HG02938 (cell line): ENCODE results near the gene JAM2.
"Not testable (repeated sequence)": the region's sequence is repeated elsewhere in the genome, so short reads cannot be mapped to it uniquely, and the experiment has no call there.

Source experiments
- ATAC-seq: cut with Tn5 transposase; IDR thresholded peaks from one replicate; pipeline ENCODE4 v1.9.1; 2021; ENCODE audit warnings: mild to moderate bottlenecking, moderate library complexity; ENCODE audit not compliant: unreplicated experiment

JAM2 gene

GRCh38 chr21:25643486-25643885 is 4.4 kb downstream of the JAM2 start:
- ATAC-seq: no peak

GRCh38 chr21:25646474-25646873 is 7.4 kb downstream of the JAM2 start:
- ATAC-seq: no peak

GRCh38 chr21:25647647-25648046 is 8.6 kb downstream of the JAM2 start:
- no peak for ATAC-seq

GRCh38 chr21:25649146-25649545 is 10.1 kb downstream of the JAM2 start:
- no peak for ATAC-seq

- ATAC-seq: no peak
These were observed 17.4 kb downstream of the JAM2 start for GRCh38 chr21:25656412-25656811.

- ATAC-seq: no peak
These were observed 18.1 kb downstream of the JAM2 start for GRCh38 chr21:25657140-25657539.

- ATAC-seq: no peak
These were observed 19.5 kb downstream of the JAM2 start for GRCh38 chr21:25658427-25659035.

GRCh38 chr21:25660233-25660632 is 21.2 kb downstream of the JAM2 start:
- ATAC-seq: no peak

GRCh38 chr21:25664491-25664931 is 25.5 kb downstream of the JAM2 start:
- ATAC-seq: no peak

- ATAC-seq: no peak
These were observed 31.7 kb downstream of the JAM2 start for GRCh38 chr21:25670726-25671125.

GRCh38 chr21:25676451-25676850 is 37.4 kb downstream of the JAM2 start:
- no peak for ATAC-seq

GRCh38 chr21:25682382-25682781 is 43.3 kb downstream of the JAM2 start:
- no peak for ATAC-seq

- no peak for ATAC-seq
These were observed 48.7 kb downstream of the JAM2 start for GRCh38 chr21:25687787-25688186.

- no peak for ATAC-seq
These were observed 49.5 kb downstream of the JAM2 start for GRCh38 chr21:25688275-25689155.

GRCh38 chr21:25689226-25689625 is 50.2 kb downstream of the JAM2 start:
- no peak for ATAC-seq

GRCh38 chr21:25691976-25692375 is 52.9 kb downstream of the JAM2 start:
- ATAC-seq: no peak

- ATAC-seq: not testable (repeated sequence)
These were observed 56.4 kb downstream of the JAM2 start for GRCh38 chr21:25695461-25695860.

- ATAC-seq: no peak
These were observed 61.7 kb downstream of the JAM2 start for GRCh38 chr21:25700741-25701140.

GRCh38 chr21:25701529-25701928 is 62.5 kb downstream of the JAM2 start:
- ATAC-seq: no peak

- ATAC-seq: no peak
These were observed 69.5 kb downstream of the JAM2 start for GRCh38 chr21:25708467-25709065.

- no peak for ATAC-seq
These were observed 70.7 kb downstream of the JAM2 start for GRCh38 chr21:25709684-25710265.

- ATAC-seq: no peak
These were observed 71.5 kb downstream of the JAM2 start for GRCh38 chr21:25710550-25710949.
